K562 (cell line): Measurements from ENCODE around the gene CIAO3. TPM values are rescaled to one million over a fixed set of nuclear protein-coding genes. Genes with fewer than 3 reads are reported as not detected.
A peak's percentile ranks its signal among the peaks of the same experiment; 100 is the strongest.

Experiments used
- ATAC-seq: fragments of 200-7000 bp; cut with Tn5 transposase; 3 replicates; pipeline ENCODE4 v1.9.1; 2020; ENCODE audit warnings: moderate library complexity
- BruUV-seq: library from RNA; stranded (reverse); fragments of 400-500 nt; replicated peaks from 2 replicates; lab custom pipeline; 2021; lab: Mats Ljungman, UMichigan
- CTCF ChIA-PET: fragments of 300-600 bp; formaldehyde crosslinking; extraction: SDS; loops from one replicate; lab custom pipeline; 2021; ENCODE audit warnings: low intra/inter-chr PET ratio; lab: Yijun Ruan, JAX
- POLR2A ChIA-PET: fragments of 300-600, 350-650 bp; sonication (Branson Sonifier 250); formaldehyde crosslinking; extraction: SDS; loops from one replicate; lab custom pipeline; 2021; ENCODE audit warnings: antibody characterized with exemption, inconsistent platforms; lab: Yijun Ruan, JAX
- DNase-seq, 4 experiments: peaks; one replicate each; pipeline versions ENCODE4 v3.0.0 to v3.0.0-alpha.2; 2011 to 2018; ENCODE audit warnings: low spot score in 3 of 4, mixed read lengths in 3 of 4; ENCODE audit errors: extremely low read depth in 1 of 4
- FAIRE-seq: peaks from 2 replicates; lab custom pipeline; 2011; peaks lifted over from hg19 to GRCh38; lab: Jason Lieb, UNC
- H2AFZ ChIP-seq: 2 replicates; pipeline ENCODE4 v1.6.0; 2011; ENCODE audit warnings: low read depth, low read length, control low read depth, inconsistent platforms
- H3K27ac ChIP-seq: fragments of 200-600 bp; 3 replicates; pipeline ENCODE4 v1.8.0; 2011; ENCODE audit warnings: low read depth, mild to moderate bottlenecking, control low read depth, inconsistent platforms, low read length, moderate library complexity, mixed read lengths; ENCODE audit errors: extremely low read depth
- H3K27me3 ChIP-seq, 2 experiments: fragments of 300-600 bp in 1 of 2; 2 replicates in 1 of 2; 3 replicates in 1 of 2; pipeline versions ENCODE4 v1.6.0 to v1.8.0; 2011; ENCODE audit warnings: inconsistent platforms in 2 of 2, low read length in 2 of 2, mild to moderate bottlenecking in 1 of 2, mixed read lengths in 1 of 2, moderate library complexity in 1 of 2; ENCODE audit not compliant: control insufficient read depth in 2 of 2, insufficient read depth in 2 of 2
- H3K36me3 ChIP-seq: fragments of 300-600 bp; 3 replicates; pipeline ENCODE4 v1.8.0; 2011; ENCODE audit warnings: mild to moderate bottlenecking, low read length, inconsistent platforms; ENCODE audit not compliant: control insufficient read depth, insufficient read depth
- H3K4me1 ChIP-seq, 2 experiments: fragments of 200-600 bp in 1 of 2; replicated peaks in 1 of 2; 2 replicates in 1 of 2; 3 replicates in 1 of 2; pipeline versions ENCODE4 v1.5.1 to v1.8.0; 2011; ENCODE audit warnings: inconsistent platforms in 2 of 2, low read length in 2 of 2, mild to moderate bottlenecking in 1 of 2, mixed read lengths in 1 of 2, moderate library complexity in 1 of 2; ENCODE audit not compliant: control insufficient read depth in 2 of 2, insufficient read depth in 2 of 2
- H3K4me2 ChIP-seq: 2 replicates; pipeline ENCODE4 v1.6.1; 2011; ENCODE audit warnings: low read length, control low read depth, inconsistent platforms, mixed read lengths; ENCODE audit not compliant: insufficient read depth
- H3K4me3 ChIP-seq: fragments of 200-600 bp; sonication (generic), shearing (Covaris generic); 2 replicates; pipeline ENCODE4 v1.5.1; 2016; ENCODE audit warnings: control low read depth, inconsistent platforms
- H3K79me2 ChIP-seq: fragments of 200-600 bp; 3 replicates; pipeline ENCODE4 v1.8.0; 2011; ENCODE audit warnings: low read length, inconsistent platforms; ENCODE audit not compliant: control insufficient read depth, insufficient read depth
- H3K9ac ChIP-seq, 2 experiments: 2 replicates each; pipeline versions ENCODE4 v1.6.0 to v1.6.1; 2011; ENCODE audit warnings: low read depth in 2 of 2, low read length in 2 of 2, control low read depth in 1 of 2, inconsistent platforms in 1 of 2, mild to moderate bottlenecking in 1 of 2, mixed read lengths in 1 of 2; ENCODE audit not compliant: insufficient read depth in 1 of 2
- H3K9me1 ChIP-seq: one replicate; pipeline ENCODE4 v1.6.0; 2011; ENCODE audit warnings: inconsistent platforms, mild to moderate bottlenecking, low read length, moderate library complexity; ENCODE audit not compliant: control insufficient read depth, insufficient read depth
- H3K9me3 ChIP-seq: replicated peaks from 2 replicates; pipeline ENCODE4 v1.5.1; 2011; ENCODE audit warnings: low read depth, low read length, inconsistent platforms; ENCODE audit not compliant: control insufficient read depth, insufficient read depth
- H4K20me1 ChIP-seq: replicated peaks from 2 replicates; pipeline ENCODE4 v1.6.1; 2011; ENCODE audit warnings: low read length, inconsistent platforms, mixed read lengths; ENCODE audit not compliant: control insufficient read depth, insufficient read depth
- DIDO1 ChIP-seq: fragments of 450-650 bp; IDR thresholded peaks from 2 replicates; pipeline ENCODE4 v1.6.1; 2016; ENCODE audit warnings: low read depth, missing biosample characterization, missing genetic modification characterization
- E4F1 ChIP-seq: fragments of 250-450 bp; sonication (Bioruptor Pico); IDR thresholded peaks from 2 replicates; pipeline ENCODE4 v1.5.0; 2021; ENCODE audit warnings: mild to moderate bottlenecking, borderline replicate concordance
- HNRNPLL ChIP-seq: fragments of 200-400 bp; formaldehyde crosslinking; IDR thresholded peaks from 2 replicates; pipeline ENCODE4 v1.6.1; 2017; ENCODE audit warnings: low read length, low read depth, mild to moderate bottlenecking; ENCODE audit not compliant: poor library complexity, severe bottlenecking
- HNRNPUL1 ChIP-seq: fragments of 200-400 bp; formaldehyde crosslinking; IDR thresholded peaks from 2 replicates; pipeline ENCODE4 v1.6.1; 2017; ENCODE audit warnings: low read length
- HOMEZ ChIP-seq: fragments of 250-450 bp; sonication (Bioruptor Pico); IDR thresholded peaks from 2 replicates; pipeline ENCODE4 v1.4.0; 2020; ENCODE audit warnings: mild to moderate bottlenecking, moderate library complexity
- KAT7 ChIP-seq: sonication (generic); formaldehyde crosslinking; IDR thresholded peaks from 2 replicates; pipeline ENCODE4 v1.8.0; 2022; ENCODE audit warnings: missing genetic modification reagents, mild to moderate bottlenecking, borderline replicate concordance
- KDM5B ChIP-seq: fragments of 200-600 bp; sonication (generic); IDR thresholded peaks from 2 replicates; pipeline ENCODE4 v1.6.1; 2012; ENCODE audit warnings: low read depth, mild to moderate bottlenecking, moderate library complexity, low read length, control low read depth, inconsistent platforms; ENCODE audit not compliant: insufficient replicate concordance
- MIER1 ChIP-seq: fragments of 450-650 bp; IDR thresholded peaks from 2 replicates; pipeline ENCODE4 v1.6.1; 2016; ENCODE audit warnings: antibody characterized with exemption, mild to moderate bottlenecking, low read depth
- MTF1 ChIP-seq: fragments of 250-450 bp; sonication (Bioruptor Pico); IDR thresholded peaks from 2 replicates; pipeline ENCODE4 v1.9.0; 2021; ENCODE audit warnings: moderate library complexity, mild to moderate bottlenecking, inconsistent platforms, borderline replicate concordance
- POLR2A ChIP-seq: fragments of 450-650 bp; conservative IDR thresholded peaks from 2 replicates; pipeline ENCODE4 v1.6.1; 2016
- POLR2G ChIP-seq: fragments of 200-400 bp; formaldehyde crosslinking; IDR thresholded peaks from 2 replicates; pipeline ENCODE4 v1.6.1; 2017; ENCODE audit warnings: low read depth, mild to moderate bottlenecking, antibody characterized with exemption, low read length, moderate library complexity
- PRPF4 ChIP-seq: fragments of 200-400 bp; formaldehyde crosslinking; IDR thresholded peaks from one replicate; pipeline ENCODE4 v1.6.1; 2017; ENCODE audit warnings: low read length, low read depth, mild to moderate bottlenecking; ENCODE audit not compliant: insufficient read depth, poor library complexity, severe bottlenecking
- SAP30 ChIP-seq: fragments of 200-600 bp; sonication (generic); IDR thresholded peaks from 2 replicates; pipeline ENCODE4 v1.6.1; 2012; ENCODE audit warnings: borderline replicate concordance, low read depth, mild to moderate bottlenecking, moderate library complexity, low read length, control low read depth, inconsistent platforms; ENCODE audit not compliant: insufficient read depth, poor library complexity, severe bottlenecking
- SRSF1 ChIP-seq: fragments of 200-400 bp; formaldehyde crosslinking; IDR thresholded peaks from 2 replicates; pipeline ENCODE4 v1.6.1; 2017; ENCODE audit warnings: mild to moderate bottlenecking, low read depth, low read length, moderate library complexity
- SUPT5H ChIP-seq: fragments of 450-650 bp; IDR thresholded peaks from 2 replicates; pipeline ENCODE4 v1.6.1; 2016
- ZNF384 ChIP-seq: IDR thresholded peaks from 2 replicates; pipeline ENCODE4 v1.6.1; 2012; ENCODE audit warnings: low read depth, low read length, improper control_type of control experiment
- ZNF785 ChIP-seq: fragments of 250-450 bp; sonication (Bioruptor Pico); IDR thresholded peaks from 2 replicates; pipeline ENCODE4 v1.4.0; 2020; ENCODE audit warnings: mild to moderate bottlenecking
- WGBS: fragments of 100-300 bp; shearing (Covaris generic); methylation state at CpG from one replicate; pipeline ENCODE4 v1.1.6; 2016; ENCODE audit warnings: low coverage, mixed read lengths; ENCODE audit not compliant: insufficient coverage; ENCODE audit errors: missing lambda C conversion rate; 5-methylcytosine and 5-hydroxymethylcytosine counted together
- in situ Hi-C: fragments of 300-500 bp; cut with MboI; formaldehyde crosslinking; loops from 4 replicates; pipeline ENCODE4 v1.15.0; 2018; ENCODE audit warnings: inconsistent platforms, mixed read lengths
- intact Hi-C: fragments of 100-400 bp; cut with micrococcal nuclease; formaldehyde crosslinking; loops from 2 replicates; pipeline ENCODE4 v1.14.2; 2022
- polyA plus RNA-seq, 8 experiments: library from polyadenylated mRNA; depleted of rRNA in 4 of 8; stranded (reverse) in 5 of 8; unstranded in 3 of 8; fragments of >200 nt; fragmentation: Nextera tagmentation in 2 of 8; fragmentation: Illumina TruSeq in 1 of 8; extraction: Ambion mirVana in 2 of 8; extraction: Trizol in 1 of 8; gene quantifications; 2 replicates each; pipeline versions ENCODE4 v1.2.1 to v1.2.3, GENCODE V29; 2011 to 2014; ENCODE audit warnings: inconsistent platforms in 1 of 8, missing spikeins in 1 of 8
- total RNA-seq, 7 experiments: library from RNA; depleted of rRNA in 6 of 7; stranded (reverse); fragments of >200 nt in 6 of 7; fragmentation: Illumina TruSeq in 2 of 7; extraction: Trizol in 2 of 7; gene quantifications; 2 replicates each; pipeline versions ENCODE4 v1.2.1 to v1.2.3, GENCODE V29; 2011 to 2021; ENCODE audit warnings: low replicate concordance in 1 of 7

Gene CIAO3
- total and polyA plus RNA-seq, 9 of the 15 experiments (the other 6 are each of a cell fraction or from before 2014, with no cell fraction given): 2.2 to 35.6 (median 18.7) TPM

GRCh38 chr16:729768-730665, 10.8 kb downstream of the CIAO3 start:
- H3K4me1 ChIP-seq: peaks cover 10 to 93% of the 10 kb centered on the region in 2 experiments; a peak in 4 of 5 replicates
- POLR2A ChIA-PET: interaction anchor here (0.5 to 2.0 kb wide), 9 partner anchors 10 to 83 kb away, joined by 3 to 16 read pairs (median 4); partner anchors contain the start of genes ANTKMT, CIAO3 and MSLN
- DNase-seq (no peak), ATAC-seq (no peak), FAIRE-seq (no peak)
- WGBS: 87% methylated on average over 28 of the region's 37 CpGs
- no TSS peak for BruUV-seq
- H3K36me3 ChIP-seq: peaks cover 55% of the 10 kb centered on the region; the same call in 2 of the 3 replicates
- peak overlapping the region; percentile 48 to 96; a peak in 3 of 4 replicates for H3K9ac ChIP-seq
- no peaks in the 10 kb centered on the region; the same call in 1 of the 2 replicates for H4K20me1 ChIP-seq
- CTCF ChIA-PET: no interaction called here
- H2AFZ ChIP-seq: no peak overlapping the region
- no peak overlapping the region; the same call in 2 of the 3 replicates for H3K27ac ChIP-seq
- H3K79me2 ChIP-seq: peaks cover 25% of the 10 kb centered on the region
- H3K9me3 ChIP-seq: no peaks in the 10 kb centered on the region
- H3K4me2 ChIP-seq: peak overlapping the region; percentile 97; the same call in 1 of the 2 replicates
- no peak overlapping the region; the same call in 1 of the 2 replicates for H3K4me3 ChIP-seq
- no peaks in the 10 kb centered on the region for H3K27me3 ChIP-seq
- intact Hi-C loops (loop anchor here (2.0 kb wide), 1 partner anchor 15 kb away; the partner anchor contains the start of gene METRN), in situ Hi-C loops (no loop called here)
- no peaks in the 10 kb centered on the region for H3K9me1 ChIP-seq
- TF ChIP-seq DIDO1 (tag) (no peak), MTF1 (CRISPR knock-in tag) (no peak), SRSF1 (0 out of 2 replicates have a peak, but pooled peaks have one; percentile 3), PRPF4 (peak; percentile 32), POLR2A (peak; percentile 51), HOMEZ (CRISPR knock-in tag) (no peak), HNRNPLL (no peak), POLR2G (peak; percentile 80), E4F1 (CRISPR knock-in tag) (no peak), SUPT5H (peak; percentile 47; the same call in 1 of the 2 replicates), KAT7 (CRISPR knock-in tag) (no peak), ZNF384 (no peak), KDM5B (no peak), MIER1 (no peak), ZNF785 (no peak), SAP30 (no peak), HNRNPUL1 (peak; percentile 73; the same call in 1 of the 2 replicates)
